Stimulated activated CD4-positive, alpha-beta T cell treated with anti-CD3 and anti-CD28 coated beads, Interleukin-12 subunit alpha, Interleukin-12 subunit beta, amount 100 ng/mL, for 48 hours (primary cell): ENCODE measurements around the gene DNAAF5.

Experiments
- DNase-seq, 3 donors: peaks; one replicate each; pipeline ENCODE4 v3.0.0-alpha.2; 2020; ENCODE audit warnings: low read depth in 2 of 3, low spot score in 1 of 3

Gene DNAAF5

DNA sequence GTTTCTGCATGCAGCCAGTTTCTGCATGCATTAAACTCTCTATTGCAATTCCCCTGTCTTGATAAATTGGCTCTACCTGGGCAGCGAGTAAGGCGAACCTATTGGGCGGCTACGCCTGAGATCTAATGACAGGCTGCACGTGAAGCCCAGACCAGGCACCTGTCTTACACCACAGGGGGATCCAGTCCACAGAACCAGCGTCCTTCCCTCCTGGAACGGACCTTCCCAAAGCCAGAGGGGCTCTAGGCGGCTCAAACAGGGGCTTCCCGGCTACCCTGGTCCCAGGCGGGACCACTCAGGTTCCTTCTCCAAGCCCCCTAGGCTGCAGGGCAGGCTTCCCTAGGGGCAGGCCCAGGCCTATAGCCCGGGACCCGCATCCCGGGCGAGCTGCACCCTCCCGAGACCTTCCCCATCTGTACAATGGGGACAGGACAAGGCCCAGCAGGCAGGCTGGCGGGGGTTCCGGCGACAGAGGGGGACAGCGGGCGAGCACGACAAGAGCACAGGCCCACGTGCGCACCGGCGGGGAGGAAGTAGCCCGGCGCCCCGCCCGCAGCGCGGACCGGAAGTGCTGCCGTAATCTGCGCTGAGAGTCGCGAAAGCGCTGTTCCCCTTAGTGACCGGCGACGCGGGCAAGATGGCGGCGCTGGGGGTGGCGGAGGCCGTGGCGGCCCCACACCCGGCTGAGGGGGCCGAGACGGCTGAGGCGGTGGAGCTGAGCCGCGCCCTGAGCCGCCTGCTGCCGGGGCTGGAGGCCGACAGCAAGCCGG is at the start of gene DNAAF5:
Gene DNAAF5, plus strand, starts transcription at position 616 of the 770 bp plus-strand sequence. Its CDS starts 22 bp downstream, at position 638.
- DNase-seq = peak; percentile 76 to 85 (median 78)

DNA sequence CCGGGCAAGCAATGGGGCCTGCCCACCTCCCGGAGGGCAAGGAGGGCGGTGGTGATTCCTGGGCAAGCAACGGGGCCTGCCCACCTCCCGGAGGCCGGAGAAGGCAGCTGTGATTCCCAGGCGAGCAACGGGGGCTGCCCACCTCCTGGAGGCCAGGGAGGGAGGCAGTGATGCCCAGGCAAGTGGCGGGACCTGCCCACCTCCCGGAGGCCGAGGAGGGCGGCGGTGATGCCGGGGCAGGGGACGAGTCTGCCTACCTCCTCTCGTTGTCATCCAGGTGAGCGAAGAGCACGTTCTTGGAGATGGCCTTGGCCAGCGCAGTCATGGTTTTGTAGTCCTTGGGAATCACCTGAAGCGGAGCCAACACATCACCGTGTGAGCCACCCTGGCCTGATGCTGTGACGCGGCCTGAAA is 49.5 kb upstream of the DNAAF5 start:
- no peak for DNase-seq

DNA sequence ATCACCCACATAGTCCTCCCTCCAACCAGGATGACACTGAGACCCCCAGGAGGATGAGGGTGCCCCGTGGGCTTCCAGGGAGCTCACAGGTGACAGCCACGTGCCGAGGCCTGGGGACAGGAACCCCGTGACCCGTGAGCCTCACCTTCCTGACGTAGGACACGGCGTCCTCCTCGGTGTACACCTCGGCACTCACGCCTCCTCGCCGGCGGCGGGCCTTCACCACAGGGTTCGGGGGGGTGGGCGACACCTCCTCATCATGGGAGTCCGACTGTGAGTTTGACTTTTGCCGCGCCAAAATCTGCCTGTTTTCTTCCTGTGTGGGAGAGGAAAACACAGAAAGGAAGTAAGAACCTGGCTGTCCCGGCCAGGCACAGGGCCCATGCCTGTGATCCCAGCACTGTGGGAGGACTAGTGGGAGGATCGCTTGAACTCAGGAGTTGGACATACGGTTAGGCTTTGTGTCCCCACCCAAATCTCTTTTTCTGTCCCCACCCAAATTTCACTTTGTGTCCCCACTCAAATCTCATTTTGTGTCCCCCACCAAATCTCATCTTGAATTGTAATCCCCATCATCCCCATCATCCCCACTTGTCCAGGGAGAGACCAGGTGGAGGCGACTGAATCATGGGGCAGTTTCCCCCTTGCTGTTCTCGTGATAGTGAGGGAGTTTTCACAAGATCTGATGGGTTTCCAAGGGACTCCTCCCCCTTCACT is 45.9 kb upstream of the DNAAF5 start:
- no peak for DNase-seq

DNA sequence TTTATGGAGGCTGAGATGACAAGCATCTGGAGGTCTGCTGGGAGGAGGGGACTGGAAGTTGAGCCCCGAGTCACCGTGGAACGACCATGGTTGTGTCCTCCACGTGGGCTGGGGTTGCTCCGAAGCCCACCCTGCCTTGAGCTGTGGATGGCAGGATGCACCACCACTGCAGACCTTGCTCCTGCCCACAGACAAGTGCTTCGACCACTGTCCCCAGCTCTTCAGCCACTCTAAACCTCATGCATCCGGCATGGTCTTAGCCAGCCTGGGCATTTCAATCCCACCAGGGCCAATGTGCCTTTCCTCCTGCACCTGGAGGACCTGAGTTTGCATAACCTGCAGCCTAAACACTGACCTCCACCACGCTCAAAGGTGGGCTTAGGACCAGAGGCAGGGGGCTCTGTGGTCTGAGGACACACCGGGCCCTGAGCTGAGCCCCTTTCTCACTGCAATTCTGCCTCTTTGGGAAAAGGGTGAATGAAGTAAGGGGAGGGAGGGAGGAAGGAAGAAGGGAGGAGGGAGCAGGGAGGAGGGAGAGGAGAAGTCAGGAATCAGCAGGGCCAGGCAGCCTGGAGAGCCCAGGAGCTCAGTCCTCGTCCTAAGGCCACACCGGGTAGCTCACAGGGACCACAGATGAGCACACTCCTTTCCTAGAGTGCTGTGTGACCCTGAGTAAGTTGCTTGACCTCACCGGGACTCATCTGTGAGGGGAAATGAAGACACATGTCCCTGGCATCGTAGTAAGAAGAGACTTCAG is 44.8 kb upstream of the DNAAF5 start:
- DNase-seq = no peak

DNA sequence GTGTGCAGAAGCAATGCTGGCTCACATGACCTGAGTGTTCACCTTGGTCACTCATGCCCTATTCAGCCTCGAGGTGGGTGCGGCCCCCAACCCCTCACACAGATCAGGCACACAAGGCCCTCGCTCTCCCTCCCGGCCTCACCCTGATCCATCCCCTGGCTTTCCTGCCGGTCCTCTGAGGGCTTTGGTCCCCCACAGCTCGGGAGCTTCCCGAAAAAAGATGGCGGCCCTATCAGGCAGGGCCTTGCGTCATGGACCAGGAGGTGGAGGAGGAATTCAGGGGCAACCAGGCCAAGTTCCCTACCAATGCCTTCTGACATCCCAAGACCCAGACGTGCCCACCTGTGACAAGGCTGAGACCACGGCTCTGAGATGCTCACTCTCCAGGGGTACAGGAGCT is 43.7 kb upstream of the DNAAF5 start:
- DNase-seq = no peak

DNA sequence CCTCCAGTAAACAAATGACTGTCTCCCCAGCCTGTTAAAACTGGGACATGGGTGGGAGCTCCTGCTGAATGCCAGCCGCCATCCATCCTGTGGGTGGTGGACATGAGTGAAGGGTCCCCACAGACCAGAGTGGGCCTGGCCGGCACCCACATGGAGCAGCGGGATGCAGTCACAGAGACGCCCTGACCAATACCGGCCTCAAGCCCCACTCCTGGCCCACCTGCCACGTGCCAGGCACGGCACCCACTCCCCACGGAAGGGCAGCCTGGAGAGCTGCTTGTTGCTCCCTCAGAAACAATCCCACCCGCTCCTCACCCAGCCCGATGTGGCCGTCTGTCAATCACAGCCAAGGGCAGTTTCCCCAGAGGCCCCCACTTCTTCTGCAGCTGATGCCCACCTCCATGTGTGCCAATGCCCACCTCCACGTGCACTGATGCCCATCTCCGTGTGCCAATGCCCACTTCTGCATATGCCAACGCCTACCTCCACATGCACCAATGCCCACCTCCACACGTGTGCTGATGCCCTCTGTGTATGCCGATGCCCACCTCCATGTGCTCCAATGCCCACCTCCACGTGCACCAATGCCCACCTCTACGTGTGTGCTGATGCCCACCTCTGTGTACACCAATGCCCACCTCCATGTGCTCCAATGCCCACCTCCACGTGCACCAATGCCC is 42.8 kb upstream of the DNAAF5 start:
- DNase-seq = no peak

DNA sequence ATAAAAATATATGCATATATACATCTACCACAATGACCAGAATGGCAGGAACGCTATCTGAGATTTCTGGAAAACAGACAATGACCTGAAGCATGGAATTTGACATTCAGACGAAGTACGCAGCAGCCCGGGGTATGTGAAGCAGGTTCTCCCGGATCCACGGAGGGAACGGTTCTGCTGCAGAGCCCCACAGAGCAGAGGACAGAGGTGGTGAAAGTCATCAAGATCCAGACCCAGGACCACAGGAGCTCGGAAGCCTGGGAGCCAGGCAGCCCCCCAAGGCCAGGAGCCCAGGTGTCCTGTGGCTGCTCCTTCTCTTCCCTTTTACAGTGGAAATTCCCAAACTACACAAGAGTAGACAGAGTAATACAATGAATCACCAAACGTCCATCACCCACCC is 42.1 kb upstream of the DNAAF5 start:
- DNase-seq = no peak

DNA sequence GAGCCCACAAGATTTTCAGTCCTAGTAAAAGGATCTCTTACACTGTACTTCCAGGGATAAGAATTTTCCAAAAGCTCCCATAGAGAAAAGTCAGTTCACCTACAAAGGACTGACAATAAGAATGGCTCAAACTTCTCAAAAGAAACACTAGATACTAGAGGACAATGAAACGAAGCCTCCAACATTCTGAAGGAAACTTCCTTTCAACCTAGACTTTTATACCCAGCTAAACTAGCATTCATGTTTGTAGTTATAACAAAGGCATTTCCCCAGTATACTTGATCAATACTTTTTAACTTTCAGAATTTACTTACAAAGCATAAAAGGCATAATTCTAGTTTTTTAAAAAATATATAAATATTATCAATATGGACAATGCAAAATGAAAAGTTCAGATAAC is 41.0 kb upstream of the DNAAF5 start:
- no peak for DNase-seq

DNA sequence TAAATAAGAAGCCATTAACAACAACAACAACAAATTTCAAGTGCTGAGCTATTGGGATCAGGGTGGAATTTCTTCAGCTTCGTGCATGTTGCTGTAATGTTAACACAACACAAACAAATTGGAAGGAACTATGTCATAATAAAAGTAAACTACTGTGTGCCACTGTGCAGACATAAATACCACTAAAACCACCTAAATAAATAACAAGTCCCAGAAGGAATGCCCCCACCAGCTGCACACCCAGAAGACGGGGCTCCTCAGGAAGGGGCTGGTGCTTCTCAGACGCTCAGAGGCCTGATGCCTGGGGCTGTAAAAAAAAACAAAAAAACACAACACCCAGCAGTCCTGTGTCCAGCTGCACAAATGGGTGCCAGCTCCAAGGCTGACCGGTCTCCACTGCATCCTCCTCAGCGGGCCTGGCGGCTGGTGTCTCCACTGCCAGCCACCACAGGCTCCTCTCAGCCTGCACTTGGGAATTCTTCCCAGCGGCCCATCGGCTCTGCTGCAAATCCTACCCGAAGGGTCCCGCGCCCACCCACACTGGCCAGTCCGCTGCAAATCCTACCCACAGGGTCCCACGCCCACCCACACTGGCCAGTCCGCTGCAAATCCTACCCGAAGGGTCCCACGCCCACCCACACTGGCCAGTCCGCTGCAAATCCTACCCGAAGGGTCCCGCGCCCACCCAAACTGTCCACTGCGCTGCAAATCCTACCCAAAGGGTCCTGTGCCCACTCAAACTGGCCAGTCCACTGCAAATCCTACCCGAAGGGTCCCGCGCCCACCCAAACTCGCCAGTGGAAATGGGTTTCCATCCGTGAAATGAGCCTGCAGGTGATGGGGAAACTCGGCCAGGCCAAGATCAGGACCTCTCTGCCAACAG is 35.8 kb upstream of the DNAAF5 start:
- no peak for DNase-seq

DNA sequence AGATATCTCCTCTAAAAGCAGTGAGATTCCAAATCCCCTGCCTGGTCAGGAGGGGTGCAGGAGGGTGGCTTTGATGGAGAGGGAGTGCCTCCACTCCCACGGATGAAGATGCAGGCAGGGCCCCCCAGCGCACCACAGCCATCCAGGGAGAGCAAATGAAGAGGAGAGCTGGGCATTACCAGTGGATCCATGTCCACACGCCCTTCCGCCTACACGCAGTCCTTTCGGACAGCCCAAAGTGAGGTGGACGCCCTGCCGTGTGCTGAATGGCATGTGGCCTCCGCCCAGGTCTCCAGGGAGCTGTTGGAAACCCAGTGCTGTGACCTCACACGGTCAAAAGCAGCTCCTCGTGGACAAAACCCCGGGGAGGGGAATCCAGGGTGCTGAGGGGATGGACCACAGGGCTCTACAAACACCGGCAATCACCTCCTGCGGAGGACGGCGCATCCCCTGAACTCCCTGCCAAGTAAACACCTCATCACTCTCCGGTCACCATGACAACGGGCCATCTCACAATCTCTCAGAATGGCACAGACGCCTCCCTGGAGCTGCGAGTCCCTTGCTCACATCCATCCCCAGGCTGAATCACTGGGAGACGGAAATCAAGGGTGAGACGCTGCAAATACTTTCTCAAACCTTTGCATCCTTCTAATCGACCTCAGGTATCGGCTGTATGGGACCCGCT is 35.0 kb upstream of the DNAAF5 start:
- DNase-seq = no peak

DNA sequence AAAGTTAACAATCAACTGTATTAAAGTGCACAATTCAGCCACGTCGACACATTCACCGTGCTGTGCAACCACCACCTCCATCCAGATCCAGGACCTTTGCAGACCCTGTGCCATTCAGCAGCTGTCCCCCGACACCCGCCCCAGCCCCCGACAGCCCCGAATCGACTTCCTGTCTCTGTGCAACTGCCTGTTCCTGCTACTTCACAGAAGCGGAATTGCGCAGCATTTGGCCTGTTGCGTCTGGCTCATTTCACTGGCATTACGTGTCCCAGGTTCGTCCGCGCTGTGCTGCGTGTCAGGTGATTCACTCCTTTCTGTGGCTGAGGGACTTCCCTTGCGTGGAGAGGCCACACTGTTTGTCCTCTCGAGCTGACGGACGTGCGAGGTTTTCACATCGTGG is 33.2 kb upstream of the DNAAF5 start:
- no peak for DNase-seq

DNA sequence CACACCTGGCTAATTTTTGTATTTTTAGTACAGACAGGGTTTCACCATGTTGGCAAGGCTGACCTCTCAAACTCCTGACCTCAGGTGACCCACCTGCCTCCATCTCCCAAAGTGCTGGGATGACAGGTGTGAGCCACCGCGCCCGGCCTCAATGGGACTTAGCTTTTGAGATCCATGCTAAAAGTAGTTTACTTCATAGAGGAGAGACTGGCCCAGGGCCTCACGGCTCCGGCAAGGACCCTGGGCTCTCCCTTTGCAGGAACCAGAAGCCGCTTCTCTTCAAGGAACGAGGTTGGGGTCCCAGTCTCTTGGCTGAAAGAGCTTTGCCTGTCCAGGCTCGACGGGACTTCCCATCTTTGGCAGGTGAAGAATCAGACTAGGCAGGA is 30.1 kb upstream of the DNAAF5 start:
- no peak for DNase-seq

DNA sequence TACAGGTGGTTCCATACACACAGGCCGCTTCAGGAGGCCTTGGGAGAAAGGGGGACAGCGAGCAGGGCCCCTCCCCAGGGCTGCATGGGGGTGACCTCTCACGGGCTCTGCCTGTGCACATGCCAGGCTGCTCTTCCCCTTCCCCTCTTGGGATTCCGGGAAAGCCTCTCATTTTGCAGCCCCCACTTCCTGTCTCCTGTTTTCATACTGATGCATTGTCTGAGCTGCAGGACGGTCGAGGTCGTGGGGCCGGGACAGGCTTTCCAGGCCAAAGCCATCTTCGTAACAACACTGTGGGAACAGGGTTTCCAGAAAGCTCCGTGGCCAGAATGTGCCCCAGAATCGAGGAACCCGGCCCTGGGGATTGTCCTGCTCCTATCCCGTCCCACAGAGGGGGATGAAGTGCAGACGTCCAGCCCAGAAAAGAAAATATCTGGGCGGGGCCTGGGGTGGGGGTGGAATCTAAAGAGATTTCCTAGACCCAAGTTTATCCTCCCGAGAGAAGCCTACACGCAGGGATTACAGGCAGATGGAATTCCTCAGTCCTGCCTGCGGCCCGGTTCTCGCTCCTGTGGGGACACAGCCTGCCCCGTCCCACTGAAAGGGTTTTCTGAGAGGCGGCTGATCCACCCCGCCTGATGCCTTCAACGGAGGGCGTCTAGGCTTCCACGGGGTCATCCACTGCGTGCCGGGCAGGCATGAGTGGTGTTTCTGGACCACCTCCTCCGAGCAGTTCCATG is 29.5 kb upstream of the DNAAF5 start:
- no peak for DNase-seq

DNA sequence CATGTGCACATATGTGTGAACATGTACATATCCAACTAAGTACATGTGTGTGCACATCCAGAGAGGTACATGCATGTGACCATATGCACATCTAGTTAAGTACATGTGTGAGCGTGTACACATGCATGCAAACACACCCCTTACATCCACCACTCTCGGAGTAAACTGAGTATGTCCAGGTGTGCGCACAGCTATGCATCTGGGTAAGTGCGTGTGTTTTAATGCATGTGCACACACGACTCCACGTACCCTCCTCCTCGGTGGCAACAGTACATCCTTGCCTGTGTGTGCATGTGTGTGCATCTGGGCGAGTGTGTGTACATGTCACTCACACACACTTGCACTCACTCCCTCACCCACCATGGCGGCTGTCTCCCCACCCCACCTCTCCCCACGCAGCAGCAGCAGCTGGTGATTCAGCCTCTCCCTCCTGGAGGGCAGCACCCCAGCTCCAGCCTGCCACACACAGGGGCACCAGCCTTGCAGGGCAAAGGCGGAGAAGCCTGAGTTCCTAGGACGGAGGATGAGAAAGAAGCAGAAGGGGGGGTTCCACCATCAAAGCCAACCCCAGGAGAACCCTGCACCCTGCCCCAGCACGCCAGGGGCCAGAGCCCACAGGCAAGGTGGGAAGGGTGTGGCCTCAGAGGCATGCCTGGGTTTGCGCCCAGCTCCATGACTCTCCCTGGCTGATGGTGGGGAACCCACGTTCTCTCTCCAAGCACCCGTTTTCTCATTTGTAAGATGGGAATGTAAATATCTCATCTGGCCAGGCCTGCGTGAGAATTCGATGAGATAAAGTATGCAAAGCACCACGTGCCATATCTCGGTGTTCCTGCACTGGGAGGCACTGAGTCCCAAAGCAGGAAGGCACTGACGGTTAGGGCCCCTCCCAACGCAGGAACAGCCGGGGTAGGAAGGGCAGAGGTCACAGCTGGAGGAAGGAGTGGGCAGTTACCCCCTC is 27.7 kb upstream of the DNAAF5 start:
- DNase-seq = no peak

DNA sequence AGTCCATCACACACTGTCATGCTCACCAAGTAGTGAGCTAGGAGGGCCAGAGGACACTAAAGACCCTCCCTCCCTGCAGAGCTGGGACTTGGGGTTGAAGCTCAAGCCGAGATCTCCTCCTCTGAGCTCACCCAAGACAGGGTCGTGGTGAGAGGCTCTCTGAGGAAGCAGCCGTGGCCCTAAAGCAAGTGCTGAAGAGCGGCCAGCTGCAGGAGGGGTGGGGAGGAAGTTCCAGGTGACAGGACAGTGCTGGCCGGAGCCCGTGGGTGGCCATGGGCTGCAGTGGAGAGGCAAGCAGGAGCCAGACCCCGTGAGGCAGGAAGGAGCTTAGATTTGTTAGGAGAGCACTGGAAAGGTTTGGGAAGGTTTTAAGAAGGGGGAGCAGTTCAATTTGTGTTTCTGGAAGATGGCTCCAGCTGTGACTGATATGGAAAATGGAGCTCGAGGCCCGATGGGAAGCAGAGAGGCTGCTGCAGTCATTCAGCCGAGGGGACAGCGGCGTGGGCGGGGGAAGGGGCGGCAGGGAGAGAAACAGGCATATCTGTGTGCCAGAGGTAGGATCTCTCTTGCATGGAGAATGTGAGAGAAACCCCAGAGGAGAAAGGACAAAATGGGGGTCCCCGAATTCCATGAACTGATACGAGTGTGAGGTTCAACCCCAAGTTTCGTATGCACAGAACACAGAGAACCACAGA is 26.9 kb upstream of the DNAAF5 start:
- DNase-seq = no peak

DNA sequence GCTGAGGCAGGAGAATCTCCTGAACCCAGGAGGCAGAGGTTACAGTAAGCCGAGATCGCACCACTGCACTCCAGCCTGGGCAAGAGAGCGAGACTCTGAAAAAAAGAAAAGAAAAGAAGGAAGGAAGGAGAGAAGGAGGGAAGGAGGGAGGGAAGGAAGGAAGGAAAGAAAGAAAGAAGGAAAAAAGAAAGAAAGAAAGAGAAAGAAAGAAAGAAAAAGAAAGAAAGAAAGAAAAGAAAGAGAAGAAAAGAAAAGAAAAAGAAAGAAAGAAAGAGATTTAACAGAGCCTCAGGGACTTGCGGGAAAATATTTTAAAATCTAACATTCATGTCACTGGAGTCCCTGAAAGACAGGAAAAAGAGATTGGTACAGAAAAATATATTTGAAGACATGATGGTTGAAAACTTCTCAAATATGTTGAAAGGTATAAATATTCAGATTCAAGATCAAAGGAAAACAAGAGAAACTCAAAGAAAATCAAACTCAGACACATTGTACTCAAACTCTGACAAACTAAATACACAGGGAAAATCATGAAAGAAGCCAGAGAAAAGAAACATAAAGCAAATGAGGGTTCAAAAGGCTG is 25.3 kb upstream of the DNAAF5 start:
- no peak for DNase-seq

DNA sequence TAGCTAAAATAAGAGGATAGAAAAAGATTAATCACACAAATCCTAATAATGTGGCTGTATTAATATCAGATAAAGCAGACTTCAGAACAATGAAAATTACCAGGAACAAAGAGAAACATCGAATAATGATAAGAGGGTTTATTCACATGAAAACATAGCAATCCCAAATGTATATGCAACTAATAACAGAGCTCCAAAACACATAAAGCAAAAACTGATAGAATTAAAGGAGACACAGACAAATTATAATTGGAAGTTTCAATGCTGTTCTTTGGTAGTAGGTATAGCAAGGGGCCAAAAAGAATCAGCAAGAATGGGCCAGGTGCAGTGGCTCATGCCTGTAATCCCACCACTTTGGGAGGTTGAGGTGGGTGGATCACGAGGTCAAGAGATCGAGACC is 23.4 kb upstream of the DNAAF5 start:
- no peak for DNase-seq
